Measurements from ENCODE around the gene ASTN2.

Gene ASTN2

GRCh38 chr9:116712781-116713180 is 702.1 kb downstream of the ASTN2 start:
- DNase-seq (ENCODE audit: low spot score): no peak
- no peak for TF ChIP-seq CTCF (IDR thresholded peaks at IDR 0.05; ENCODE audit: extremely low read depth, insufficient read depth, missing control alignments)
- in situ Hi-C loops (cut with MboI; ENCODE audit: low pct_unique_long_range_greater_than_20kb, low sequenced_read_pairs, unreplicated experiment): no loop called here

GRCh38 chr9:116706310-116707290 is 708.3 kb downstream of the ASTN2 start:
- no peak for TF ChIP-seq CTCF (IDR thresholded peaks at IDR 0.05; ENCODE audit: extremely low read depth, insufficient read depth, missing control alignments)
- in situ Hi-C loops (cut with MboI; ENCODE audit: low pct_unique_long_range_greater_than_20kb, low sequenced_read_pairs, unreplicated experiment): no loop called here
- no peak for DNase-seq (ENCODE audit: low spot score)

GRCh38 chr9:116705531-116705930 is 709.3 kb downstream of the ASTN2 start:
- DNase-seq (ENCODE audit: low spot score): no peak
- TF ChIP-seq CTCF (IDR thresholded peaks at IDR 0.05; ENCODE audit: extremely low read depth, insufficient read depth, missing control alignments): no peak
- in situ Hi-C loops (cut with MboI; ENCODE audit: low pct_unique_long_range_greater_than_20kb, low sequenced_read_pairs, unreplicated experiment): no loop called here

GRCh38 chr9:116704470-116704869 is 710.4 kb downstream of the ASTN2 start:
- in situ Hi-C loops (cut with MboI; ENCODE audit: low pct_unique_long_range_greater_than_20kb, low sequenced_read_pairs, unreplicated experiment): no loop called here
- DNase-seq (ENCODE audit: low spot score): no peak

GRCh38 chr9:116703634-116704033 is 711.2 kb downstream of the ASTN2 start:
- no peak for DNase-seq (ENCODE audit: low spot score)
- no peak for TF ChIP-seq CTCF (IDR thresholded peaks at IDR 0.05; ENCODE audit: extremely low read depth, insufficient read depth, missing control alignments)
- in situ Hi-C loops (cut with MboI; ENCODE audit: low pct_unique_long_range_greater_than_20kb, low sequenced_read_pairs, unreplicated experiment): no loop called here

More at GRCh38 chr9:116704470-116704869, 710.4 kb downstream of the ASTN2 start:
- TF ChIP-seq CTCF (IDR thresholded peaks at IDR 0.05; ENCODE audit: extremely low read depth, insufficient read depth, missing control alignments): no peak

- no peak for DNase-seq (ENCODE audit: low spot score)
- TF ChIP-seq CTCF (IDR thresholded peaks at IDR 0.05; ENCODE audit: extremely low read depth, insufficient read depth, missing control alignments): no peak
- in situ Hi-C loops (cut with MboI; ENCODE audit: low pct_unique_long_range_greater_than_20kb, low sequenced_read_pairs, unreplicated experiment): no loop called here
Measured at GRCh38 chr9:116701940-116702642, 712.8 kb downstream of the ASTN2 start.

Data from GM13977 (cell line).